Neural progenitor cell (in vitro differentiated cells): ENCODE measurements around the gene PTPN5.

Source experiments
- CTCF ChIP-seq: fragments of 200-600 bp; sonication (generic); IDR thresholded peaks from 2 replicates; pipeline ENCODE4 v1.5.1; 2017; ENCODE audit warnings: antibody characterized with exemption, mild to moderate bottlenecking
- EZH2 ChIP-seq: fragments of 200-600 bp; sonication (generic); IDR thresholded peaks from 2 replicates; pipeline ENCODE4 v1.6.1; 2017; ENCODE audit warnings: antibody characterized with exemption, mild to moderate bottlenecking, moderate library complexity
- EZH2phosphoT487 ChIP-seq: fragments of 200-600 bp; sonication (generic); IDR thresholded peaks from 2 replicates; pipeline ENCODE4 v1.6.1; 2017; ENCODE audit warnings: antibody characterized with exemption

GRCh38 chr11:18770479-18771125, 21.0 kb downstream of the PTPN5 start:
- TF ChIP-seq CTCF, result no peak
- TF ChIP-seq EZH2phosphoT487, result no peak
- TF ChIP-seq EZH2, result no peak
